OCI-LY7 (cell line): ENCODE measurements around the gene PARN. TPM values are rescaled to one million over a fixed set of nuclear protein-coding genes. Genes with fewer than 3 reads are reported as not detected.
"Not testable (repeated sequence)": the region's sequence is repeated elsewhere in the genome, so short reads cannot be mapped to it uniquely, and the experiment has no call there.

Source experiments
- BruUV-seq: library from RNA; stranded (reverse); fragments of 400-500 nt; replicated peaks from 2 replicates; lab custom pipeline; 2021; lab: Mats Ljungman, UMichigan
- CTCF ChIA-PET: fragments of 300-600 bp; sonication (Branson Sonifier 250); formaldehyde crosslinking; loops from one replicate; lab custom pipeline; 2022; ENCODE audit warnings: antibody characterized with exemption; ENCODE audit not compliant: unreplicated experiment; lab: Charles Lee
- POLR2A ChIA-PET: fragments of 300-600 bp; sonication (Branson Sonifier 250); formaldehyde crosslinking; loops from one replicate; lab custom pipeline; 2022; ENCODE audit warnings: antibody characterized with exemption; lab: Charles Lee
- DNase-seq: peaks from one replicate; pipeline ENCODE4 v3.0.0-alpha.2; 2015; ENCODE audit warnings: low spot score
- H2AFZ ChIP-seq: fragments of 200-600 bp; sonication (generic), shearing (Covaris generic); 2 replicates; pipeline ENCODE4 v1.6.1; 2014; ENCODE audit warnings: mild to moderate bottlenecking, antibody characterized with exemption, low read length, moderate library complexity
- H3K27ac ChIP-seq: fragments of 200-600 bp; sonication (generic); 2 replicates; pipeline ENCODE4 v1.5.1; 2014; ENCODE audit warnings: mixed run types, low read depth, mild to moderate bottlenecking, moderate library complexity, low read length, inconsistent platforms; ENCODE audit not compliant: poor library complexity, severe bottlenecking
- H3K36me3 ChIP-seq: fragments of 200-600 bp; sonication (generic); 2 replicates; pipeline ENCODE4 v1.6.1; 2014; ENCODE audit warnings: mild to moderate bottlenecking, antibody characterized with exemption, low read length, moderate library complexity, mixed read lengths; ENCODE audit not compliant: insufficient read depth
- H3K4me1 ChIP-seq: fragments of 200-600 bp; sonication (generic); 2 replicates; pipeline ENCODE4 v1.5.1; 2014; ENCODE audit warnings: mild to moderate bottlenecking, low read length; ENCODE audit not compliant: insufficient read depth, poor library complexity, severe bottlenecking
- H3K4me2 ChIP-seq: fragments of 200-600 bp; sonication (generic); 2 replicates; pipeline ENCODE4 v1.6.1; 2014; ENCODE audit warnings: mild to moderate bottlenecking, low read length
- H3K4me3 ChIP-seq: fragments of 200-600 bp; sonication (generic); 2 replicates; pipeline ENCODE4 v1.5.1; 2014; ENCODE audit warnings: mild to moderate bottlenecking, low read depth, low read length; ENCODE audit not compliant: poor library complexity, severe bottlenecking
- H3K79me2 ChIP-seq: fragments of 200-600 bp; sonication (generic); 2 replicates; pipeline ENCODE4 v1.6.1; 2016; ENCODE audit warnings: low read depth, mild to moderate bottlenecking, low read length, moderate library complexity, mixed read lengths; ENCODE audit not compliant: insufficient read depth
- H3K9me2 ChIP-seq: fragments of 200-600 bp; sonication (generic); 2 replicates; pipeline ENCODE4 v1.6.1; 2016; ENCODE audit warnings: mild to moderate bottlenecking, low read length, mixed read lengths; ENCODE audit not compliant: insufficient read depth
- H3K9me3 ChIP-seq: fragments of 200-600 bp; sonication (generic); 2 replicates; pipeline ENCODE4 v1.6.1; 2014; ENCODE audit warnings: mild to moderate bottlenecking, mixed run types, low read length, mixed read lengths
- H4K20me1 ChIP-seq: fragments of 200-600 bp; sonication (generic); 2 replicates; pipeline ENCODE4 v1.6.1; 2014; ENCODE audit warnings: mild to moderate bottlenecking, antibody characterized with exemption, low read length, moderate library complexity, mixed read lengths; ENCODE audit not compliant: insufficient read depth
- CTCF ChIP-seq: fragments of 200-600 bp; sonication (generic); conservative IDR thresholded peaks from 2 replicates; pipeline ENCODE4 v1.5.1; 2014; ENCODE audit warnings: mild to moderate bottlenecking, antibody characterized with exemption, low read length, moderate library complexity, mixed read lengths
- EZH2phosphoT487 ChIP-seq: fragments of 200-600 bp; sonication (generic); IDR thresholded peaks from 2 replicates; pipeline ENCODE4 v1.6.1; 2018; ENCODE audit warnings: low read depth, borderline replicate concordance, mild to moderate bottlenecking, mixed run types, antibody characterized with exemption, low read length, moderate library complexity, mixed read lengths
- intact Hi-C: fragments of 100-400 bp; cut with micrococcal nuclease; formaldehyde crosslinking; loops from one replicate; pipeline ENCODE4 v1.10.0; 2022; ENCODE audit not compliant: unreplicated experiment
- total RNA-seq, 2 experiments: library from RNA; depleted of rRNA in 1 of 2; stranded (reverse); fragments of >200 nt in 1 of 2; shearing (Covaris generic) in 1 of 2; gene quantifications; 2 replicates each; pipeline ENCODE4 v1.2.3, GENCODE V29; 2014 to 2022

PARN gene
- total RNA-seq, 2 experiments from 2014 or later: 40.1 to 76.5 TPM

- Histone ChIP-seq H4K20me1 (peaks cover 4% of the 10 kb centered on the region; the same call in 1 of the 2 replicates), H3K4me1 (peaks cover 17% of the 10 kb centered on the region), H3K4me3 (no peak overlapping the region), H3K79me2 (peaks cover 21% of the 10 kb centered on the region), H3K9me3 (no peaks in the 10 kb centered on the region), H3K9me2 (no peaks in the 10 kb centered on the region), H3K4me2 (no peak overlapping the region), H2AFZ (no peak overlapping the region), H3K36me3 (peaks cover 96% of the 10 kb centered on the region), H3K27ac (peak overlapping the region; percentile 19)
- BruUV-seq: no TSS peak
- CTCF ChIA-PET: no interaction called here
- DNase-seq: peak; percentile 47
- intact Hi-C loops: loop anchor here (2.0 kb wide), 1 partner anchor 299 kb away; no protein-coding TSS in a partner anchor
- POLR2A ChIA-PET: interaction anchor here (1.3 kb wide), 1 partner anchor 34 kb away, joined by 3 read pairs; no protein-coding TSS in a partner anchor
- TF ChIP-seq CTCF: peak; percentile 79
- no peak for TF ChIP-seq EZH2phosphoT487
Observed at GRCh38 chr16:14600164-14600563, 29.9 kb downstream of the PARN start.

GRCh38 chr16:14586637-14587305 lies 43.3 kb downstream of the PARN start:
- H4K20me1 ChIP-seq: 0 out of 2 replicates have a peak, but pooled peaks cover 6% of the 10 kb centered on the region
- ChIA-PET POLR2A (interaction anchor here (0.6 to 1.0 kb wide), 3 partner anchors 20 to 42 kb away, joined by 3 to 4 read pairs (median 3); no protein-coding TSS in a partner anchor), CTCF (no interaction called here)
- H3K27ac ChIP-seq: no peak overlapping the region
- peaks cover 100% of the 10 kb centered on the region for H3K36me3 ChIP-seq
- DNase-seq: no peak
- peaks cover 14% of the 10 kb centered on the region for H3K4me1 ChIP-seq
- H3K4me3 ChIP-seq: no peak overlapping the region
- TF ChIP-seq CTCF (no peak), EZH2phosphoT487 (no peak)
- BruUV-seq: no TSS peak
- H3K9me3 ChIP-seq: peaks cover 9% of the 10 kb centered on the region; the same call in 1 of the 2 replicates
- no peak overlapping the region for H2AFZ ChIP-seq
- H3K4me2 ChIP-seq: peak overlapping the region; percentile 14; the same call in 1 of the 2 replicates
- H3K9me2 ChIP-seq: no peaks in the 10 kb centered on the region
- intact Hi-C loops: no loop called here
- H3K79me2 ChIP-seq: peaks cover 3% of the 10 kb centered on the region; the same call in 1 of the 2 replicates

- Histone ChIP-seq H2AFZ (no peak overlapping the region), H3K9me2 (no peaks in the 10 kb centered on the region), H3K27ac (no peak overlapping the region), H3K36me3 (peaks cover 100% of the 10 kb centered on the region), H3K4me3 (no peak overlapping the region), H3K79me2 (peaks cover 3% of the 10 kb centered on the region; the same call in 1 of the 2 replicates), H4K20me1 (0 out of 2 replicates have a peak, but pooled peaks cover 6% of the 10 kb centered on the region), H3K9me3 (peaks cover 9% of the 10 kb centered on the region; the same call in 1 of the 2 replicates), H3K4me2 (no peak overlapping the region), H3K4me1 (peaks cover 14% of the 10 kb centered on the region)
- no TSS peak for BruUV-seq
- ChIA-PET POLR2A (interaction anchor here (0.6 to 0.8 kb wide), 4 partner anchors 11 to 299 kb away, joined by 3 to 4 read pairs (median 4); no protein-coding TSS in a partner anchor), CTCF (no interaction called here)
- DNase-seq: no peak
- intact Hi-C loops: no loop called here
- TF ChIP-seq EZH2phosphoT487: no peak
- no peak for TF ChIP-seq CTCF
Observed at GRCh38 chr16:14585287-14585686, 44.8 kb downstream of the PARN start.

GRCh38 chr16:14580926-14581325 lies 49.1 kb downstream of the PARN start:
- H3K4me2 ChIP-seq, DNase-seq, H3K4me3 ChIP-seq, CTCF ChIA-PET, H2AFZ ChIP-seq, POLR2A ChIA-PET, H3K27ac ChIP-seq, H3K79me2 ChIP-seq, H3K4me1 ChIP-seq, H3K9me3 ChIP-seq, BruUV-seq, H4K20me1 ChIP-seq, intact Hi-C loops, H3K9me2 ChIP-seq: not testable (repeated sequence)
- peaks cover 100% of the 10 kb centered on the region for H3K36me3 ChIP-seq
